Measurements from ENCODE around the gene RIC3. TPM values are rescaled to one million over a fixed set of nuclear protein-coding genes. Genes with fewer than 3 reads are reported as not detected.

Gene RIC3
- total RNA-seq, 1 donor from 2014 or later, result 12.9 TPM

DNA sequence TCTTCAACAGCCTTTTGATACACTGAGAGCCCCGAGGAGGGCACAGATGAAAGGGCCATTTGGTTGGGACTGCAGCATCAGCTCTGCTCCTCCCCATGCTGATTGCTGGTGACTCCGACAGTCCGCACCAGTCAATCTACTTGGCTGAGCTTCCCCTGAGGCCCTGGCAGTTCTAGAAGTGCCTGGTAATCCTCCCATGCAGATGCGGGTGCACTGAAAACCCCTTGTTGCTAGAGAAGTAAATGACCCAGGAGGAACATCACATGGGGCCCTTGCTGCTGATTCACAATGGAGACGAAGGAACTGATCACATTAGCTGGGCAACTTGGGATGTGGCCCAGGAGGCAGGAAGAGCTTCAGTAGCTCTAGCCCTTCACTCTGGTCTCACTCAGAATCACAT lies 35.2 kb upstream of the RIC3 start:
- no peak overlapping the region for H3K27ac ChIP-seq (replicated peaks)
- peaks cover 39% of the 10 kb centered on the region for H3K27me3 ChIP-seq (ENCODE audit: low read depth)
- H3K9me3 ChIP-seq (replicated peaks), result no peaks in the 10 kb centered on the region
- H3K4me1 ChIP-seq, result peaks cover 19% of the 10 kb centered on the region
- no peak for DNase-seq
- intact Hi-C loops (cut with micrococcal nuclease), result no loop called here
- no peaks in the 10 kb centered on the region for H3K36me3 ChIP-seq
- TF ChIP-seq, protein P1, sequence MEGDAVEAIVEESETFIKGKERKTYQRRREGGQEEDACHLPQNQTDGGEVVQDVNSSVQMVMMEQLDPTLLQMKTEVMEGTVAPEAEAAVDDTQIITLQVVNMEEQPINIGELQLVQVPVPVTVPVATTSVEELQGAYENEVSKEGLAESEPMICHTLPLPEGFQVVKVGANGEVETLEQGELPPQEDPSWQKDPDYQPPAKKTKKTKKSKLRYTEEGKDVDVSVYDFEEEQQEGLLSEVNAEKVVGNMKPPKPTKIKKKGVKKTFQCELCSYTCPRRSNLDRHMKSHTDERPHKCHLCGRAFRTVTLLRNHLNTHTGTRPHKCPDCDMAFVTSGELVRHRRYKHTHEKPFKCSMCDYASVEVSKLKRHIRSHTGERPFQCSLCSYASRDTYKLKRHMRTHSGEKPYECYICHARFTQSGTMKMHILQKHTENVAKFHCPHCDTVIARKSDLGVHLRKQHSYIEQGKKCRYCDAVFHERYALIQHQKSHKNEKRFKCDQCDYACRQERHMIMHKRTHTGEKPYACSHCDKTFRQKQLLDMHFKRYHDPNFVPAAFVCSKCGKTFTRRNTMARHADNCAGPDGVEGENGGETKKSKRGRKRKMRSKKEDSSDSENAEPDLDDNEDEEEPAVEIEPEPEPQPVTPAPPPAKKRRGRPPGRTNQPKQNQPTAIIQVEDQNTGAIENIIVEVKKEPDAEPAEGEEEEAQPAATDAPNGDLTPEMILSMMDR (IDR thresholded peaks at IDR 0.05; ENCODE audit: borderline replicate concordance), result no peak
- no peak overlapping the region for H3K4me3 ChIP-seq

DNA sequence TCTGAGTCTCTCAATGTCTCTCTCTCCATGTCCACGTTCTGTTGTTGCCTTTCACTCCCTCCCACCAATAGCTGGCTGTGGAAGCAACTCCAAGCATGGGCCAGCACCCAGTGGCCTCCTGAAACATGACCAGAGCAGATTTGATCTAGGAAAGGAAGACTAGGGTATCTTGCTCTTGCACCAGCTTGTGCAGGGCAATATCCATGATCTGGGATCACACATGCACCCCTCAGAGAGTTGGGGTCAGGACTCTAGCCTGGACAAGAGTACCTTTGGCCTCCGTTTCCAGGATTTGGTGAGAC lies 34.5 kb upstream of the RIC3 start:
- intact Hi-C loops (cut with micrococcal nuclease), result no loop called here
- H3K27me3 ChIP-seq (ENCODE audit: low read depth), result peaks cover 39% of the 10 kb centered on the region
- H3K36me3 ChIP-seq, result no peaks in the 10 kb centered on the region
- no peak overlapping the region for H3K27ac ChIP-seq (replicated peaks)
- DNase-seq, result no peak
- peaks cover 19% of the 10 kb centered on the region for H3K4me1 ChIP-seq
- H3K4me3 ChIP-seq, result no peak overlapping the region
- TF ChIP-seq, protein P1 (IDR thresholded peaks at IDR 0.05; ENCODE audit: borderline replicate concordance), result no peak
- no peaks in the 10 kb centered on the region for H3K9me3 ChIP-seq (replicated peaks)

DNA sequence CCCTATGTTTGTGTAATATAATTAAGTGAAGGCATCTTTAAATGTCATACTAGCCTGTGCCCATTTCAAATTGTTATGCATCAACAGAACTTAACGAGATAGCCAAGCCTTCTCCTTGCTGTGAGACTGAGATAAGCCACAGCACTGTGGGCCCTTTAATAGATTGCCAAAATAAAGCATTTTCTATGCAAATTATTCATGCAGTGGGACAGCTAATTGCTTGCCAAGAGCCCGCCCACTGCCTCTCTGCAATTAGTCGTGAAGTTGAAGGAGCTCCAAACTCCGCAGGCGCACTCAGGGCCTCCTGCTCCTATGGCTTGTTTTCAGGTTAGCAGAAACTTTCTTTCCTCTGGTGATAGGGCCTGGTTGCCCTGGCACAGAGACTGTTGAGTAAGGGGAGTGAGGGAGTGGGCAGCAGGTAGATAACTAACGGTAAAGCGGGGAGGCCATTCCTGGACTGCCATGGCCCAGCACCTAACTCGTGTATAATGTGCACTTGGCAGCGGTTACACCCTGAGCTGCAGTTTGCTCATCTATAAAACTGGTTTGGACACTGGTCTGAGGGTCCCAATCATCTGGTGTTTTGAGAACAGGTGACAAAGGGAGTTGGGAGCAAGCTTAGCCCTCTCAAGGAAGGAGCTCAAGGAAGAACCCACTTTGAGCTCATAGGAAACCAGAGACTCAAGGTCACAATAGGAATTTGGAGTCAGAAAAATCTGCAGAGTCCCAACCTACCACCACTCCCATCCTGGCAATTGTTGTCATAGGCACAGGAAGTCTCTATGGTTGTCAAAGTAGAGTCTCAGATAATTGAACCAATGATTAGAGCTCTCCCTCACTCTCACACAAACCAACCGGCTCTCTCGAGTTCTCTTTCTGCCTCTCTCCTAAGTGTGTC lies 33.9 kb upstream of the RIC3 start:
- peaks cover 19% of the 10 kb centered on the region for H3K4me1 ChIP-seq
- peaks cover 39% of the 10 kb centered on the region for H3K27me3 ChIP-seq (ENCODE audit: low read depth)
- H3K9me3 ChIP-seq (replicated peaks), result no peaks in the 10 kb centered on the region
- TF ChIP-seq, protein P1 (IDR thresholded peaks at IDR 0.05; ENCODE audit: borderline replicate concordance), result no peak
- intact Hi-C loops (cut with micrococcal nuclease), result no loop called here
- no peaks in the 10 kb centered on the region for H3K36me3 ChIP-seq
- DNase-seq, result no peak
- H3K27ac ChIP-seq (replicated peaks), result no peak overlapping the region
- no peak overlapping the region for H3K4me3 ChIP-seq

DNA sequence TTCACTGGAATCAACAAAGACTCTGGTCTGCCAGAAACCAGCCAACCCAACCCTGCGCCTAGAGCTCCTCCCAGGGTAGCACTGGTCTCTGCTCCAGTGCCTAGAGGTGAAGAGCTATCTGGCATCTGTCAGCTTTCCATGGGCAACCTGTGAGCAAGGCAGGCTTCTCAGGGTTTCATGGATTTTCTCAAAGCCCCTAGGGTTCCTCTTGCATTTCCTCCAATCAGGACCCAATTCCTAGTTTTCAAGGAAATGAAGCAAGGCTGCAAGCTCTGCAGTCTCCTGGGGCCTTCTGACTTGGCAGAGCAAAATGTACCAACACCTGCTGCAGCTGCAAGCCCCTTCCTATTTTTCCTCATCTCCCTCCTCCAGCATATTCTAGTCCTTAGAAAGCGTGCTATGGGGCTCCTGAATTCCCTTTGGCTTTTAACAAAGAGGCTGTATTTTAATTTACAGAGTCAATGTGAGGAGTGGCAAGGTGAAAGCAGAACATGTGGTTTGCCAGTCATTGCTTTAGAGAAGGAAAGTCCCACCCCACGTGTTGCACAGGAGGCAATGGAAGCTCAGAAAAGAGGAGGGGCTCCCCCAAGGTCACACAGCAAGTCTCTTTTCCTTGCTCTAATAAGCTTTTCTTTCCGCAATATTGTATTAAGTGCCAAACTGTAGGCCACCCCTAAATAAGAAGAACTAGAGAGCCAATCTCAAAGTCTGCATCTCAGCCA lies 33.0 kb upstream of the RIC3 start:
- no peak for DNase-seq
- H3K4me1 ChIP-seq, result peaks cover 10% of the 10 kb centered on the region
- no peaks in the 10 kb centered on the region for H3K36me3 ChIP-seq
- no peaks in the 10 kb centered on the region for H3K9me3 ChIP-seq (replicated peaks)
- H3K27ac ChIP-seq (replicated peaks), result no peak overlapping the region
- intact Hi-C loops (cut with micrococcal nuclease), result no loop called here
- TF ChIP-seq, protein P1 (IDR thresholded peaks at IDR 0.05; ENCODE audit: borderline replicate concordance), result no peak
- peaks cover 38% of the 10 kb centered on the region for H3K27me3 ChIP-seq (ENCODE audit: low read depth)
- H3K4me3 ChIP-seq, result no peak overlapping the region

GRCh38 chr11:8199676-8200075 lies 30.9 kb upstream of the RIC3 start:
- TF ChIP-seq, protein P1 (IDR thresholded peaks at IDR 0.05; ENCODE audit: borderline replicate concordance), result no peak
- Histone ChIP-seq H3K27me3 (ENCODE audit: low read depth) (peaks cover 59% of the 10 kb centered on the region), H3K27ac (replicated peaks) (no peak overlapping the region), H3K9me3 (replicated peaks) (no peaks in the 10 kb centered on the region), H3K4me3 (no peak overlapping the region), H3K36me3 (no peaks in the 10 kb centered on the region), H3K4me1 (no peaks in the 10 kb centered on the region)
- intact Hi-C loops (cut with micrococcal nuclease), result no loop called here
- DNase-seq, result no peak

All from left ventricle myocardium inferior (tissue), 1 donor.